H9 (cell line): ENCODE results near the gene KRT80. TPM values are rescaled to one million over a fixed set of nuclear protein-coding genes. Genes with fewer than 3 reads are reported as not detected.

Experiments
- DNase-seq: peaks from one replicate; pipeline ENCODE4 v3.0.0-alpha.2; 2017
- H2AFZ ChIP-seq: one replicate; pipeline ENCODE4 v1.6.1; 2013; ENCODE audit warnings: mild to moderate bottlenecking, low read length, control low read depth, moderate library complexity
- H2AK5ac ChIP-seq: 2 replicates; pipeline ENCODE4 v1.6.1; 2013; ENCODE audit warnings: low read length, control low read depth, mixed read lengths; ENCODE audit not compliant: insufficient read length
- H2BK120ac ChIP-seq: one replicate; pipeline ENCODE4 v1.6.1; 2013; ENCODE audit warnings: low read depth, mild to moderate bottlenecking, low read length, control low read depth, inconsistent platforms; ENCODE audit not compliant: poor library complexity, severe bottlenecking
- H2BK12ac ChIP-seq: 2 replicates; pipeline ENCODE4 v1.6.1; 2013; ENCODE audit warnings: low read length, control low read depth, mixed read lengths, low read depth; ENCODE audit not compliant: insufficient read length
- H2BK15ac ChIP-seq: 2 replicates; pipeline ENCODE4 v1.6.1; 2013; ENCODE audit warnings: low read depth, low read length, control low read depth
- H2BK20ac ChIP-seq: one replicate; pipeline ENCODE4 v1.6.1; 2013; ENCODE audit warnings: low read depth, mild to moderate bottlenecking, low read length, control low read depth, inconsistent platforms; ENCODE audit not compliant: poor library complexity, severe bottlenecking
- H2BK5ac ChIP-seq: 2 replicates; pipeline ENCODE4 v1.6.1; 2013; ENCODE audit warnings: low read length, control low read depth, mixed read lengths; ENCODE audit not compliant: insufficient read length
- H3K14ac ChIP-seq: 2 replicates; pipeline ENCODE4 v1.6.1; 2013; ENCODE audit warnings: low read length, control low read depth; ENCODE audit not compliant: insufficient read depth
- H3K18ac ChIP-seq: 2 replicates; pipeline ENCODE4 v1.6.1; 2013; ENCODE audit warnings: low read depth, mild to moderate bottlenecking, mixed read lengths, low read length, control low read depth; ENCODE audit not compliant: insufficient read length
- H3K23ac ChIP-seq: 2 replicates; pipeline ENCODE4 v1.6.1; 2013; ENCODE audit warnings: low read length, control low read depth, mixed read lengths, low read depth; ENCODE audit not compliant: insufficient read length
- H3K23me2 ChIP-seq: 2 replicates; pipeline ENCODE4 v1.6.1; 2013; ENCODE audit warnings: low read depth, mild to moderate bottlenecking, mixed read lengths, low read length, control low read depth; ENCODE audit not compliant: insufficient read length, poor library complexity, severe bottlenecking
- H3K27ac ChIP-seq: 2 replicates; pipeline ENCODE4 v1.5.1; 2013; ENCODE audit warnings: low read length, control low read depth, mixed read lengths, low read depth; ENCODE audit not compliant: insufficient read length
- H3K27me3 ChIP-seq: 2 replicates; pipeline ENCODE4 v1.6.1; 2013; ENCODE audit warnings: low read length, control low read depth, inconsistent platforms; ENCODE audit not compliant: insufficient read depth
- H3K4ac ChIP-seq: 2 replicates; pipeline ENCODE4 v1.6.1; 2013; ENCODE audit warnings: low read depth, mild to moderate bottlenecking, control low read depth, inconsistent platforms, low read length, moderate library complexity
- H3K4me1 ChIP-seq: 2 replicates; pipeline ENCODE4 v1.6.1; 2013; ENCODE audit warnings: low read length, control low read depth, inconsistent platforms; ENCODE audit not compliant: insufficient read depth
- H3K4me2 ChIP-seq: 2 replicates; pipeline ENCODE4 v1.6.1; 2013; ENCODE audit warnings: low read length, control low read depth, mixed read lengths; ENCODE audit not compliant: insufficient read length, insufficient read depth
- H3K56ac ChIP-seq: 2 replicates; pipeline ENCODE4 v1.6.1; 2013; ENCODE audit warnings: low read depth, mild to moderate bottlenecking, mixed read lengths, low read length, control low read depth; ENCODE audit not compliant: insufficient read length
- H3K79me1 ChIP-seq: 2 replicates; pipeline ENCODE4 v1.6.1; 2013; ENCODE audit warnings: low read depth, mild to moderate bottlenecking, moderate library complexity, low read length, control low read depth, inconsistent platforms; ENCODE audit not compliant: insufficient read depth, poor library complexity, severe bottlenecking
- H3K79me2 ChIP-seq: 2 replicates; pipeline ENCODE4 v1.6.1; 2013; ENCODE audit warnings: low read length, control low read depth, inconsistent platforms; ENCODE audit not compliant: insufficient read depth
- H3K9ac ChIP-seq: 2 replicates; pipeline ENCODE4 v1.6.1; 2013; ENCODE audit warnings: low read length, control low read depth, mixed read lengths; ENCODE audit not compliant: insufficient read length; ENCODE audit errors: extremely low read depth
- H3K9me3 ChIP-seq: one replicate; pipeline ENCODE4 v1.6.1; 2013; ENCODE audit warnings: low read depth, low read length, inconsistent platforms; ENCODE audit not compliant: control insufficient read depth
- H3T11ph ChIP-seq: one replicate; pipeline ENCODE4 v1.6.1; 2013; ENCODE audit warnings: mild to moderate bottlenecking, low read length, control low read depth, inconsistent platforms
- H4K20me1 ChIP-seq: one replicate; pipeline ENCODE4 v1.6.1; 2013; ENCODE audit not compliant: control insufficient read depth, insufficient read length, insufficient read depth
- H4K5ac ChIP-seq: 2 replicates; pipeline ENCODE4 v1.6.1; 2013; ENCODE audit warnings: low read depth, mild to moderate bottlenecking, mixed read lengths, low read length, control low read depth; ENCODE audit not compliant: insufficient read length
- H4K8ac ChIP-seq: replicated peaks from 2 replicates; pipeline ENCODE4 v1.6.1; 2013; ENCODE audit warnings: low read length, control low read depth, mixed read lengths, low read depth; ENCODE audit not compliant: insufficient read length
- H4K91ac ChIP-seq: 2 replicates; pipeline ENCODE4 v1.6.1; 2013; ENCODE audit warnings: low read depth, mild to moderate bottlenecking, moderate library complexity, mixed read lengths, low read length, control low read depth; ENCODE audit not compliant: insufficient read length
- H3K27ac Mint-ChIP-seq, 3 experiments: 2 replicates in 2 of 3; 3 replicates in 1 of 3; pipeline ENCODE4 v1.8.0; 2020 to 2021; ENCODE audit warnings: mixed read lengths in 3 of 3, mild to moderate bottlenecking in 1 of 3, moderate library complexity in 1 of 3
- H3K27me3 Mint-ChIP-seq: 2 replicates; pipeline ENCODE4 v1.8.0; 2021; ENCODE audit warnings: low read depth, mild to moderate bottlenecking, moderate library complexity, mixed read lengths
- H3K36me3 Mint-ChIP-seq, 3 experiments: 2 replicates in 2 of 3; 3 replicates in 1 of 3; pipeline ENCODE4 v1.8.0; 2020 to 2021; ENCODE audit warnings: low read depth in 3 of 3, mixed read lengths in 3 of 3; ENCODE audit not compliant: insufficient read depth in 1 of 3
- H3K4me1 Mint-ChIP-seq, 2 experiments: 2 replicates each; pipeline ENCODE4 v1.8.0; 2020; ENCODE audit warnings: mixed read lengths in 2 of 2
- H3K4me3 Mint-ChIP-seq, 2 experiments: 2 replicates in 1 of 2; 3 replicates in 1 of 2; pipeline ENCODE4 v1.8.0; 2020 to 2021; ENCODE audit warnings: mild to moderate bottlenecking in 2 of 2, mixed read lengths in 2 of 2, moderate library complexity in 1 of 2
- H3K9me3 Mint-ChIP-seq, 2 experiments: 2 replicates in 1 of 2; 3 replicates in 1 of 2; pipeline ENCODE4 v1.8.0; 2020; ENCODE audit warnings: mild to moderate bottlenecking in 2 of 2, mixed read lengths in 2 of 2, moderate library complexity in 1 of 2
- WGBS: extraction: QIAGEN DNeasy Blood & Tissue Kit; methylation state at CpG from one replicate; pipeline ENCODE4 v1.1.7; 2013; ENCODE audit warnings: missing lambda C conversion rate, low lambda C conversion rate, mixed read lengths; ENCODE audit not compliant: insufficient read length; ENCODE audit errors: extremely low coverage; 5-methylcytosine and 5-hydroxymethylcytosine counted together
- total RNA-seq: library from RNA; stranded (reverse); gene quantifications from 2 replicates; pipeline ENCODE4 v1.2.1, GENCODE V29; 2021
- TF ChIP-seq, protein P1 (sequence below): fragments of 200-600 bp; sonication (generic); conservative IDR thresholded peaks from 3 replicates; pipeline ENCODE4 v1.8.0; 2021; ENCODE audit warnings: antibody characterized with exemption, mild to moderate bottlenecking

Gene KRT80
- total RNA-seq, 1 experiment from 2014 or later, result not detected

DNA sequence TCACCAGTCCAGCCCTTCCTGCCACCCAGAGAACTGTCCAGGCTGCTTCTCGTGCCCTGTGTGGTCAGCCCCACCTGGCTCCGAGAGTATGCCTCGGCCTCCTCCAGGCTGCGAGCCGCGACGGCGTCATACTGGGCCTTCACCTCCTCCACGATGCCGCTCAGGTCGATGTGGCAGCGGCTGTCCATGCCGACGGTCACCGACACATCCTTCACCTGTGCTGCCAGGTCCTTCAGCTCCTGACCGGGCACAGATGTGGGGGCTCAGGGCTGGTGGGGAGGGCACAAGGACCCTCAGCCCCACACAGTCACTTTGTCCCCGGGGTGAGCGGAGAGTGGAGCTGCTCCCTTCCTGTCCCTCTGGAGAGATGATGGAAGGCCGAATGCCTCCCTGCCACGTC is 18.3 kb downstream of the KRT80 start:
- Histone ChIP-seq H3K27ac (no peak overlapping the region), H2BK5ac (no peak overlapping the region), H3K18ac (no peak overlapping the region), H3K56ac (no peak overlapping the region), H2BK12ac (no peak overlapping the region), H2BK15ac (no peak overlapping the region), H2AK5ac (no peak overlapping the region), H3K79me1 (no peaks in the 10 kb centered on the region), H3K14ac (no peak overlapping the region; the same call in 1 of the 2 replicates), H3K9me3 (no peaks in the 10 kb centered on the region), H3K4me1 (no peaks in the 10 kb centered on the region), H3K9ac (no peak overlapping the region), H2BK20ac (no peak overlapping the region), H4K5ac (no peak overlapping the region), H4K20me1 (peaks cover 4% of the 10 kb centered on the region), H3K4me2 (no peak overlapping the region), H3T11ph (no peak overlapping the region), H2BK120ac (no peak overlapping the region), H3K4ac (no peak overlapping the region), H3K23me2 (no peaks in the 10 kb centered on the region), H4K8ac (no peak overlapping the region), H2AFZ (no peak overlapping the region), H3K23ac (no peak overlapping the region), H4K91ac (no peak overlapping the region), H3K79me2 (no peaks in the 10 kb centered on the region), H3K27me3 (no peaks in the 10 kb centered on the region)
- Mint-ChIP-seq H3K27me3 (no peaks in the 10 kb centered on the region; the same call in 1 of the 2 replicates), H3K4me3 (no peak overlapping the region), H3K4me1 (peaks cover 15 to 16% of the 10 kb centered on the region in 2 experiments), H3K36me3 (no peaks in the 10 kb centered on the region), H3K9me3 (no peaks in the 10 kb centered on the region), H3K27ac (no peak overlapping the region; a peak in 1 of 7 replicates)
- TF ChIP-seq, protein P1, sequence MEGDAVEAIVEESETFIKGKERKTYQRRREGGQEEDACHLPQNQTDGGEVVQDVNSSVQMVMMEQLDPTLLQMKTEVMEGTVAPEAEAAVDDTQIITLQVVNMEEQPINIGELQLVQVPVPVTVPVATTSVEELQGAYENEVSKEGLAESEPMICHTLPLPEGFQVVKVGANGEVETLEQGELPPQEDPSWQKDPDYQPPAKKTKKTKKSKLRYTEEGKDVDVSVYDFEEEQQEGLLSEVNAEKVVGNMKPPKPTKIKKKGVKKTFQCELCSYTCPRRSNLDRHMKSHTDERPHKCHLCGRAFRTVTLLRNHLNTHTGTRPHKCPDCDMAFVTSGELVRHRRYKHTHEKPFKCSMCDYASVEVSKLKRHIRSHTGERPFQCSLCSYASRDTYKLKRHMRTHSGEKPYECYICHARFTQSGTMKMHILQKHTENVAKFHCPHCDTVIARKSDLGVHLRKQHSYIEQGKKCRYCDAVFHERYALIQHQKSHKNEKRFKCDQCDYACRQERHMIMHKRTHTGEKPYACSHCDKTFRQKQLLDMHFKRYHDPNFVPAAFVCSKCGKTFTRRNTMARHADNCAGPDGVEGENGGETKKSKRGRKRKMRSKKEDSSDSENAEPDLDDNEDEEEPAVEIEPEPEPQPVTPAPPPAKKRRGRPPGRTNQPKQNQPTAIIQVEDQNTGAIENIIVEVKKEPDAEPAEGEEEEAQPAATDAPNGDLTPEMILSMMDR, result no peak
- no CpG with 5 or more reads among the region's 20 CpGs for WGBS
- DNase-seq, result no peak
